GM21360 (cell line): ENCODE data around the gene WDR11.
"Not testable (repeated sequence)": the region's sequence is repeated elsewhere in the genome, so short reads cannot be mapped to it uniquely, and the experiment has no call there.

Experiments used
- ATAC-seq: cut with Tn5 transposase; IDR thresholded peaks from one replicate; pipeline ENCODE4 v1.9.1; 2021; ENCODE audit warnings: mild to moderate bottlenecking, moderate library complexity; ENCODE audit not compliant: unreplicated experiment

WDR11 gene

GRCh38 chr10:120854388-120854787 is 3.2 kb downstream of the WDR11 start:
- no peak for ATAC-seq

DNA sequence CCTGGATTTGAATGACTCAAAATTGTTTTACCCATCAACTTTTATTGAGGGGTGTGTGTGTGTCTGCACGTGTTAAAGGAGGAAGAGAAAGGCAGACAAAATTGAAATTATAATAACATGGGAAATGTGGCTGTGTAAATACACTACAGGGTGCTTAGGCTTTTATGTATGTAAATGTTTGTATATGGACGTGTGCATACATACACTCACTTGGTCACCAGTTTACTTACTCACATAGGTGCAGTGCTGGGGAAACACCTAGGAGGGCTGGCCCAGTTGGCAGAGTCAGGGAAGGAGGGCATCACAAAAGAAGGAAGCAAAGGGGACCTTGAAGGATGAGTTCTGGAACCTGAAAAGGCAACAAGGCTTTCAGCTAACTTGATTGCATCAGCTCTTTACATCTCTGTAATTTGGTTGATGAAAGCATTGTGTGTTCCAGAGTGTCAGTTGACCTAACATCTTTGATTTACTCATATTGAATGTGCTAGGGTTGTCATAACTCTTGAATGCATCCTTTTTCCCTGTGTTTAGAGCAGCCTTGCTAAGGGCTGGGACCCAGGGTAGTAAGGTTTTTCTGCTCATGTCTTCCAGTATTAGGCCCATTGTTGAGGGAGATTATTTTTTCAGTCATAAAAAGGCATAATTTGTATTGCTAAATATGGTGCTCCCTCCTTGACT is 10.2 kb downstream of the WDR11 start:
- ATAC-seq, result no peak

GRCh38 chr10:120873741-120874140 is 22.6 kb downstream of the WDR11 start:
- no peak for ATAC-seq

DNA sequence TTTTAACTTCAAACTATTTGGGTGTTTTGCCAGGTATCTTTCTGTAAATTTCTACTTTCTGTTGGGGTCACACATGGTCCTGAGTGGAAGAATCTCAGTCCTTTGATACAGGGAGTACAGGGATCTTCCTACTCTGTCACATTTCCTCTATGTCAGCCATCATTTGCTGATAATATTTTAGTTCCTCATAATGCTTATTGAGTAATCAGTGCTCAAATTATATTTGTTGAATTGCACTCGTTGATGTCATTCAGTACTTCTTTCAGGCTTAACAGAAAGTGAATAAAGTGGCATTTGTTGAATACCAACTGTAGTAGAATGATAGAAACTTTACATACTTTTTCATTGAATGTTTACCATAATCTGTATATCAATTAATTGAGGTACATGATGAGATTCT is 31.9 kb downstream of the WDR11 start:
- ATAC-seq, result no peak

DNA sequence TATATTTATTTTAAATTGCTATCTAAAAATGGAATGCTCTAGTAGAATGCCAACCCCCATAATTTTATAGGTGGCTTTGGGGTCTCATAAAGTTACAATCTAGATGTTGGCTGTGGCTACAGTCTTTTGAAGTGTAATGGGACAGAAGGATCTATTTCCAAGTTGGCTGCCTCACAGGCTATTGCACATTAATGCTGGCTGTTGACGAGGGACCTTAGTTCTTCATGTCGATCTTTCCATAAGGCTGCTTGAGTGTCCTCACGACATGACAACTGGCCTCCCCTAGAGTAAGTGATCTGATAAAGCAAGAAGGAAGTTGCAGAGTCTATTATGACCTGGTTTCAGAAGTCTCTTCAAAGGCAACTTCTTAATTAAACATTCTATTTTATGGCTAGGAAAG is 36.3 kb downstream of the WDR11 start:
- ATAC-seq, result no peak

GRCh38 chr10:120891365-120891764 is 40.2 kb downstream of the WDR11 start:
- ATAC-seq, result no peak

GRCh38 chr10:120894556-120894955 is 43.4 kb downstream of the WDR11 start:
- ATAC-seq, result no peak

DNA sequence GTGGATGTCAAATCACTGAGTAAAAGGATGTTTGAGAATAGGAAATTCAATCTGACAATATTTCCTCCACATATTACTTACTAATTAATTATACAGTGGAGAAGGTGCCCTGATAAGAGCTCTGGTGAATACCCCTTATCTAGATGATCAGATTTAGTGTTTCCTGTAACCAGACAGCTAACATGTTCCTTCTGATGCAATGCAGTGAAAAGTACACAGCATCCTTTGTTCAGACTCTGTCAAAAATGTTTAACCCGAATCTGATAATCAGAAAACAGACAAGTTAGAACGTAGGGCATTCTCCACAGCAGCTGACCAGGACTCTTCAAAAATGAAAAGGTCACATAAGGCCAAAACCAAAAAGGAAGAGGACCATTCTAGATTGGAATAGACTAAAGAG is 46.2 kb downstream of the WDR11 start:
- ATAC-seq, result no peak

DNA sequence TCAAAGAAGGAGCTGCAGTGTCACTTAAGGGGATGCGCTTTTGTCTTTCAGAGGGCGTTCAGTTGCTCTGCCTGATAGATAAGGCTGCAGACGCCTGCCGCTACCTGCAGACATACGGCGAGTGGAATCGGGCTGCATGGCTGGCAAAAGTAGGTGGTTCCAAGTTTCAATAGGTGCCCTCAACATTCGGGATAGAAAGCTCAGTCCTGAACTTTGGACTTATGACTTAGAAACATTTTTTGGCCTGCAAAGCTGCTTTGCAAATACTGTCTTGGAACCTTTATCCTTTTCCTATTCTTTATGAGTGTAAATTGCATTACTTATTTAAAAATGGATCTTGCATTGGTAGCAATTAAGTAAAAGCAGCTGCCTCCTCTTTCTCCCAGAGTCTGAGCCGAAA is 54.1 kb downstream of the WDR11 start:
- ATAC-seq, result no peak

GRCh38 chr10:120917521-120918250 is 66.5 kb downstream of the WDR11 start:
- ATAC-seq, result no peak

DNA sequence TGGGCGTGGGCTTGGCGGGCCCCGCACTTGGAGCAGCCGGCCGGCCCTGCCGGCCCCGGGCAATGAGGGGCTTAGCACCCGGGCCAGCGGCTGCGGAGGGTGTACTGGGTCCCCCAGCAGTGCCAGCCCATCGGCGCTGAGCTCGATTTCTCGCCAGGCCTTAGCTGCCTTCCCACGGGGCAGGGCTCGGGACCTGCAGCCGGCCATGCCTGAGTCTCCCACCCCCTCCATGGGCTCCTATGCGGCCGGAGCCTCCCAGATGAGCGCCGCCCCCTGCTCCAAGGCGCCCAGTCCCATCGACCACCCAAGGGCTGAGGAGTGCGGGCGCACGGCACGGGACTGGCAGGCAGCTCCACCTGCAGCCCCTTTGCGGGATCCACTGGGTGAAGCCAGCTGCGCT is 72.7 kb downstream of the WDR11 start:
- not testable (repeated sequence) for ATAC-seq

- ATAC-seq, result no peak
Observed at GRCh38 chr10:120926611-120927010, 75.4 kb downstream of the WDR11 start.

DNA sequence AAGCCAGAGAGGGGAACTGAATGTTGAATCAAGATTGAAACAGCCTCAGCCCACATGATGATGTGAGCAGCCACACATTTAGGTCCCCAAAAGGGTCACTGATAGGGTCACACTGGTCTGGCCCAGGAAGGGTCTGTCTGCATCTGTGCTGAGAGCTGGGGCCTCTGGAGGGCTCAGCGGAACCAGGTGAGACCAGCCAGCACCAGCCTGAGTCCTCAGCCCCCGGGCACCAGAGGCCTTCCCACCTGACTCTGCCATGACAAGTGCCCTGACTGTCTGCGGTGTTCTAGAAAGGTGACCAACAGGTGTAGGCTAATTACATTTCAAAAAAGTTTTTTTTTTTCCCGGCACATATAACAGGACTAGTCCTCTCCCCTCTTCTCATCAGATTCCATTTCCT is 76.2 kb downstream of the WDR11 start:
- ATAC-seq, result no peak

DNA sequence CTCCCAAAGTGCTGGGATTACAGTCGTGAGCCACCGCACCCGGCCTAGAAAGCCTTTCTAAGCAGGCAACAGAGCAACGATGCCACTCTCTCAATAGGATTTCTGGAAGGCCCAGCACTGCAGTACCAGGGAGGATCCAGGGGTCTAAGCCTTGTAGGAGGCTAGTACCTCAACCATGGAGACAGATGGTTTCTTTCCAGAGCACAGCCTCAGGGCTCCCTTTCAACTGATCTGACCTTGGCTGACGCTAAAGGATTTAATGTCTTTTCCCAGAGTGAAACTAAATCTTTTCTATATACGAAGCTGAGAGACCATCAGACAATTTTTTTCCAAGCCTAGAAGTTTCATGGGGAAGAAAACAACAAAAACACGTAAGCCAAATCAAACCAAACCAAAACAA is 78.0 kb downstream of the WDR11 start:
- no peak for ATAC-seq

DNA sequence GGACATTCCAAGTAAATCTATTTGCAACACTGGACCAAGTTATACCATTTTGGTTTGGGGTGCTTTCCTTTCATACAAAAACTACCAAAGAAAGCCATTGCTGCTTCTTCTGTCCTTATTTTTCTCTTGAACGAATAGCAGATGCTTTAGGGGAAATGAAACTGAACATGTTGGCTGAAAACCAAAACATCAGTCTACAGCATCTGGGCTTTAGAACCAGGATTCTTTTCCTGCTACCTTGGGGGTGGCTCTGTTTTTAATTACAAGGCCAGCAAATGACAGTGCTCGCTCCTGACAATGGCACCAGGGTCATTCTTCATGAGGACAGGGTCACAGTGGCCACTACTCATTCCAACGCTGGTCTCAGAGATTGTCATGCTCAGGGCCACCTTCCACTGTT is 80.3 kb downstream of the WDR11 start:
- ATAC-seq, result no peak

GRCh38 chr10:120931999-120932398 is 80.8 kb downstream of the WDR11 start:
- no peak for ATAC-seq

- ATAC-seq, result no peak
Observed at GRCh38 chr10:120938822-120939221, 87.7 kb downstream of the WDR11 start.

GRCh38 chr10:120940299-120940900 is 89.2 kb downstream of the WDR11 start:
- ATAC-seq, result no peak

- no peak for ATAC-seq
Observed at GRCh38 chr10:120941501-120941900, 90.3 kb downstream of the WDR11 start.

GRCh38 chr10:120942806-120943413 is 91.7 kb downstream of the WDR11 start:
- peak; percentile 88 for ATAC-seq

- no peak for ATAC-seq
Observed at GRCh38 chr10:120943542-120943941, 92.4 kb downstream of the WDR11 start.

- ATAC-seq, result no peak
Observed at GRCh38 chr10:120944586-120945125, 93.5 kb downstream of the WDR11 start.
